GM18511 (cell line): ENCODE measurements around the gene FNDC11.
"Not testable (repeated sequence)": the region's sequence is repeated elsewhere in the genome, so short reads cannot be mapped to it uniquely, and the experiment has no call there.

Experiments used
- ATAC-seq: cut with Tn5 transposase; IDR thresholded peaks from one replicate; pipeline ENCODE4 v1.9.1; 2021; ENCODE audit warnings: mild to moderate bottlenecking, moderate library complexity; ENCODE audit not compliant: unreplicated experiment

Gene FNDC11

DNA sequence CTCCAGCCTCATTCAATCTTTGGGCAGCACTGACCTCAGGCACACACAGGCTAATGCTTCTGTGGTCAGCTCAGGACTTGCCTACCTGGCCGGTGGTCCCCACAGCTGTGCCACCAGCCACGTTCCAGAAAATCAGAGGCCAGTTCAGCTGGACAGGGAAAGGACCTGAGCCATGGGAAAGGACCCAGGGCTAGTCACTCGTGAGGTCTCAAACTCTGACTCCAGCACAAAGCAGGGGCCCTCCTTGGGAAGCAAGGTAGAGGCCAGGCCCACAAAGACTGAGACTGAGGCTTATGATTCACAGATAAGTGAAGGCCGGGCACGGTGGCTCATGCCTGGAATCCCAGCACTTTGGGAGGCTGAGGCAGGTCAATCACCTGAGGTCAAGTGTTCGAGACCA lies 42.5 kb downstream of the FNDC11 start:
- ATAC-seq, result no peak

DNA sequence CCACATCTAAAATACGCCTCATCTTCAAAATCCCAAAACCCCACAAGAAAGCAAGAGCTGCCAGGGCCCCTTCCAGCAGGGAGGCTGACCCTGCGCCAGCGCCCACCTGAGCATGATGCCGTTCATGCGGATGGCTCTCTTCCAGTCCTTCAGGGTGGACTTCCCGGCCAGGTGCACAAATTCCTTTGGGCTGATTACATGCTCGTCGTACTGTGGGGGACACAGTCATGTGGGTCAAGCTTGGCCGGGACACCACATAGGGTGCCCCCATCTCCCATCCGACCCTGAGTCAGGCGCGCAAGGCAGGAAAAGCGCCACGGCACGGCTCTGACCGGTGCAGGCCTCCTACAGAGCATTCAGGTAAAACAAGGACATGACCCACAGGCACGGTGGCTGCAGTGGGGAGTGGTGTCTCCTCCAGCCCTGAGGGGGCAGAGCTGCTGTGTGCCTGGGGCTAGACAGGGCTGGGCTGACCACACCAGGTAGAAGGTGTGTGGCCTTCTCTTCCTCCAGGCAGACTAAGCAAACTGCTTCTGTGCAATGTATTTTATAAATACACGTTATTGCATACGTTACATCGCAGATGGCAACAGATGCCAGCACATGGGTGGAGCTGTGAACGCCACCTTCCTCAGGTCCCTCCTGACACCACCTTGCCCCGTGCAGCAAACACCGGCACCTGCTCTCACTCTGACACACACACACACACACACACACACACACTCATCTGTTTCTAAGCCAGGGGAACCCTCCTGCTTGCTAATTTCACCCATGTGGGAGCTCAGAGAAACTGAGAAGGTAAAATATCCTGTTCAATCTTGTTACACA lies 43.9 kb downstream of the FNDC11 start:
- ATAC-seq, result no peak

DNA sequence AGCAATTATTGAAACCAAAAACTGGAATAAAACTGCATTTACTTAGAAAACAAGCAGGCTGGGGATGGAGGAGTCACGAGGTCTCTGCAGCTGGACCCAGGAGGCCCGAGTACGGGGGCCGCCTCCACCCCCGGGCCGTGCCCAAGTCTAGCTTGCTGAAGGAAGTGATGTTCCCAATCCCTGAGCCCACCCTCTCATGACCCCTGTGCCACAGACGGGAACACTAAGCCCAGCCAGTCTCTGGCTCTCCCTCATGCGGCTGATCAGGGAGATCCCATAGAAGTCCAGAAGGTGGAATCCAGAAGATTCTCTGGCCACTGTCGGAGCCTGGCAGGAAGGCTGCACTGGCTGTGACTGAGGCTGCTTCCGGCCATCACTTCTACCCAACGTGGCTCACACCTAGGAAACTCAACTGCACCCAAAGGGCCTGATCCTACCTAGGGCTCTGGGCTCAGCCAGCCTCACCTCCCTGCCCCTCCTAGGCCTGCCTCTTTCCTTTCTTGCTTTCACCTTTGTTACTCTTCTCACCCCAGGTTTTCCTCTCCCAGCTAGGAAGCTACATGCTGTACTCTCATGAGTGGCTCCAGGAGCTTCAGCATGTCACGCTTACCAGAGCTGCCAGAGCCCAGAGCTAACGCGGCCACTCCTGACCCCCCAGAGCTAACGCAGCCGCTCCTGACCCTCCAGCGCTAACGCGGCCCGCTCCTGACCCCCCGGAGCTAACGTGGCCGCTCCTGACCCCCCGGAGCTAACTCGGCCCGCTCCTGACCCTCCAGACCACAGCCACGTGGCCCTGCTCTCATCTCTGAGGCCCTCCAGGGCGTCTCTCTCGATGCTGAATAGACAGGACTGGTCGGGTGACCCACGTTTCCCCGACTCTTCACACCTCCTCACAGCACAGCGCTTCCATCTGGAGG lies 44.8 kb downstream of the FNDC11 start:
- ATAC-seq, result no peak

DNA sequence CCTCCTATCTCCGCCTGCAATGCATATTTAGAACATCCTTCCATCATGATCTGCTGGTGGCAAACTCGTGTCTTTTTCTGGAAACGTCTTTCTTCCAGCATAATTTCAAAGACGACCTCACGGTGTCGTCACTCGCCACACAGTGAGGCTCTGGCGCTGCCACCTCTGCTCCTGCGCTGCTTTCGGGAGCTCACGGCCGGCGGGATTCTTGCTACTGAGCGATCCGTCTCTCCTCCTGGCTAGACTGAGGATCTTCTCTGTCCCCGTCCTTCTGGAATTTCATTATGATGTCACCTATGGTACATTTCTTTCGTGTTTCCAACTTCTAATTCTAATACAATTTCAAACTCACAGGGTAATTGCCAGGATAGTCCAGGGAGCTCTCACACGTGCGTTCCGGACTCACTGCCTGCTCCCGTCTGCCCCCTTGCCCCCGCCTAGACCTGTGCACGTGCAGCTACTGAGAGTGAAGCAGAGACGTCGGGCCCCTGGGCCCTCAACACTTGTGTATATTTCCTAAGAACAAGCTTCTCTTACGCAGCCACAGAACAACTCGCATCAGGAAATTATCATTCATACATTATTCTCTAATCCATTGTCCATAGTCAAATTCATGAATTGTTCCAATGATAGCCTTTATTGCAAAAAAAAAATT lies 45.6 kb downstream of the FNDC11 start:
- no peak for ATAC-seq

DNA sequence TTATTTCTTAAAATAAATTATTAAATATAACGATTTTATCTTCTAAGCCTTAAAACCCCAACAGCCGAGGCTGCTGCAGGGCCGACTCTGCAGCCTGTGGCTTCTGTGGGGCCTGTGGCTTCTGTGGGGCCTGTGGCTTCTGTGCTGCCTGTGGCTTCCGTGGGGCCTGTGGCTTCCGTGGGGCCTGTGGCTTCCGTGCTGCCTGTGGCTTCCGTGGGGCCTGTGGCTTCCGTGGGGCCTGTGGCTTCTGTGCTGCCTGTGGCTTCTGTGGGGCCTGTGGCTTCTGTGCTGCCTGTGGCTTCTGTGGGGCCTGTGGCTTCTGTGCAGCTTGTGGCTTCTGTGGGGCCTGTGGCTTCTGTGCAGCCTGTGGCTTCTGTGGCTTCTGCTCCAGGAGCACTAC lies 47.7 kb downstream of the FNDC11 start:
- not testable (repeated sequence) for ATAC-seq

DNA sequence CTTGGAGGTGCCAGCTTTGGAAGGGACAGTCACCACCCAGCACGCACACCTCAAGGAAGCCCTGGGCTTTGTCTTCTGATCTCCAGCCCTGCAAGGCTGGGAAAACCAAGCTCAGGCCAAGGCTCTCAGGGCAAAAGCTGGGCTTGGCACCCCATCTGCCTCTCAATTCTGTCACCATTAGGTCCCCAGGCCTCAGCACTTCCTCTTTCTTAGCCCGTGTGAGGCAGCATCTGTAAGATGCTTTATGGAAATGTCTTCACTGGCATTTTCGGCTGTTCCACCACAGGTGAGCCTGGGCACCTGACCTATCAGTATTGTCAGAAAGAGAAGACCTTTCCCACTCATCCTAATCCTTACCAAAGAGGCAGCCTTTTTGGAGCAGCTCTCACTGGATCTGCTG lies 48.4 kb downstream of the FNDC11 start:
- no peak for ATAC-seq
